HepG2 (cell line): ENCODE data around the gene VAMP2. TPM values are rescaled to one million over a fixed set of nuclear protein-coding genes. Genes with fewer than 3 reads are reported as not detected.
A peak's percentile ranks its signal among the peaks of the same experiment; 100 is the strongest.

ENCODE experiments used
- HMG20A ChIP-seq: IDR thresholded peaks from 2 replicates; pipeline ENCODE4 v1.6.1; 2016; ENCODE audit warnings: borderline replicate concordance
- HNRNPUL1 ChIP-seq: fragments of 200-400 bp; formaldehyde crosslinking; IDR thresholded peaks from 2 replicates; pipeline ENCODE4 v1.6.1; 2017; ENCODE audit warnings: low read depth, mild to moderate bottlenecking, low read length, moderate library complexity
- ISX ChIP-seq: sonication (generic); formaldehyde crosslinking; conservative IDR thresholded peaks from 2 replicates; pipeline ENCODE4 v1.5.0; 2020; ENCODE audit warnings: missing genetic modification reagents
- KLF11 ChIP-seq: IDR thresholded peaks from 2 replicates; pipeline ENCODE4 v1.6.1; 2016; ENCODE audit warnings: missing compliant biosample characterization
- SNAPC4 ChIP-seq: sonication (generic); formaldehyde crosslinking; IDR thresholded peaks from 2 replicates; pipeline ENCODE4 v1.4.0; 2020; ENCODE audit warnings: mild to moderate bottlenecking, missing genetic modification reagents
- ZNF318 ChIP-seq: sonication (generic); formaldehyde crosslinking; IDR thresholded peaks from 2 replicates; pipeline ENCODE4 v1.4.0; 2020; ENCODE audit warnings: mild to moderate bottlenecking, missing genetic modification reagents
- ZNF569 ChIP-seq: sonication (generic); formaldehyde crosslinking; IDR thresholded peaks from 2 replicates; pipeline ENCODE4 v1.5.0; 2020; ENCODE audit warnings: mild to moderate bottlenecking, missing genetic modification reagents, moderate library complexity, borderline replicate concordance
- ZNF703 ChIP-seq: sonication (generic); formaldehyde crosslinking; IDR thresholded peaks from 2 replicates; pipeline ENCODE4 v1.5.1; 2020; ENCODE audit warnings: missing genetic modification reagents, mild to moderate bottlenecking, moderate library complexity, borderline replicate concordance
- polyA plus RNA-seq, 8 experiments: library from polyadenylated mRNA; depleted of rRNA in 3 of 8; stranded (reverse) in 7 of 8; unstranded in 1 of 8; fragments of >200 nt; fragmentation: Illumina TruSeq in 4 of 8; extraction: Trizol in 4 of 8; gene quantifications; 2 replicates each; pipeline versions ENCODE4 v1.2.1 to v1.2.3, GENCODE V29; 2011 to 2016; ENCODE audit warnings: low read depth in 4 of 8, missing spikeins in 1 of 8, mixed read lengths in 1 of 8; ENCODE audit not compliant: insufficient read depth in 1 of 8
- total RNA-seq, 5 experiments: library from RNA; depleted of rRNA; stranded (reverse); fragments of >200 nt; fragmentation: Illumina TruSeq; extraction: Trizol; gene quantifications; 2 replicates each; pipeline ENCODE4 v1.2.3, GENCODE V29; 2016; ENCODE audit warnings: low read depth in 1 of 5
- TF ChIP-seq, protein P1 (sequence below): IDR thresholded peaks from 2 replicates; pipeline ENCODE4 v1.6.1; 2016; ENCODE audit warnings: mild to moderate bottlenecking, missing biosample characterization, missing genetic modification reagents
- TF ChIP-seq, protein P2 (sequence below): sonication (generic); formaldehyde crosslinking; conservative IDR thresholded peaks from 2 replicates; pipeline ENCODE4 v1.8.0; 2022; ENCODE audit warnings: mild to moderate bottlenecking, moderate library complexity, missing genetic modification reagents

The VAMP2 gene
- total and polyA plus RNA-seq, 2 of the 13 experiments (the other 11 are each of a cell fraction or from before 2014, with no cell fraction given) = 3.9 to 17.2 TPM

DNA sequence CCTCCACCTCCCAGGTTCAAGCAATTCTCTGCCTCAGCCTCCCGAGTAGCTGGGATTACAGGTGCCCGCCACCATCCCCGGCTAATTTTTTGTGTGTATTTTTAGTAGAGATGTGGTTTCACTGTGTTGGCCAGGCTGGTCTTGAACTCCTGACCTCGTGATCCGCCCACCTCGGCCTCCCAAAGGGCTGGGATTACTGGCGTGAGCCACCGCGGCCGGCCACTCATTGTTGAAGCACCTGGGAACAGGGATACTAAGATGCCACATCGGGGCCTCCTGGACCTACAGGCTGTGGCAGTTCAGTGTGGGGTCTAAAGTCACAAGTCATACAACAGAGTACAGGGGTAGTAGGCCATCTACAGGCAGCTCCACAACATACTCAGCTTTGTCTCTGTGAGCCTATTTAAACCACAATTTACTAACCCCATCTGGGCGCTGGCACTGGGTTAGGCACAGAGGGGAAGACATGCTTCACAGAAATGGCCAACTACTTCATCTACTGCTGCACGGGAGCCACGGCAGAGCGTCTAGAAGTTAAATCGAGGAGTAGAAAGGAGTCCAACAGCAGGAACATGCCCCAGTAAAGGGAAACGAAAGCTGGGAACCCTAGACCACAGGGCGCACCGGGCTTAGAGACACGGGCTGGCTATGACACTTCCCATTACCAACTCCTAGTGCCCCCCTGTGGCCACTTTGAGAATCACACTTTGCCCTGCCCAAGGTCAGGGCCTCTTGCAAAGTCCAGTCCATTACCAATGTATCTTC is 4.3 kb downstream of the VAMP2 start (continued):
- TF ChIP-seq SNAPC4 (no peak), KLF11 (no peak), ZNF569 (CRISPR knock-in tag) (no peak), HNRNPUL1 (no peak), HMG20A (CRISPR knock-in tag) (no peak), ISX (no peak), ZNF318 (CRISPR knock-in tag) (no peak), ZNF703 (CRISPR knock-in tag) (0 out of 2 replicates have a peak, but pooled peaks have one; percentile 34)
- TF ChIP-seq, protein P1, sequence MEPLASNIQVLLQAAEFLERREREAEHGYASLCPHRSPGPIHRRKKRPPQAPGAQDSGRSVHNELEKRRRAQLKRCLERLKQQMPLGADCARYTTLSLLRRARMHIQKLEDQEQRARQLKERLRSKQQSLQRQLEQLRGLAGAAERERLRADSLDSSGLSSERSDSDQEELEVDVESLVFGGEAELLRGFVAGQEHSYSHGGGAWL (CRISPR knock-in tag) = no peak
- TF ChIP-seq, protein P2, sequence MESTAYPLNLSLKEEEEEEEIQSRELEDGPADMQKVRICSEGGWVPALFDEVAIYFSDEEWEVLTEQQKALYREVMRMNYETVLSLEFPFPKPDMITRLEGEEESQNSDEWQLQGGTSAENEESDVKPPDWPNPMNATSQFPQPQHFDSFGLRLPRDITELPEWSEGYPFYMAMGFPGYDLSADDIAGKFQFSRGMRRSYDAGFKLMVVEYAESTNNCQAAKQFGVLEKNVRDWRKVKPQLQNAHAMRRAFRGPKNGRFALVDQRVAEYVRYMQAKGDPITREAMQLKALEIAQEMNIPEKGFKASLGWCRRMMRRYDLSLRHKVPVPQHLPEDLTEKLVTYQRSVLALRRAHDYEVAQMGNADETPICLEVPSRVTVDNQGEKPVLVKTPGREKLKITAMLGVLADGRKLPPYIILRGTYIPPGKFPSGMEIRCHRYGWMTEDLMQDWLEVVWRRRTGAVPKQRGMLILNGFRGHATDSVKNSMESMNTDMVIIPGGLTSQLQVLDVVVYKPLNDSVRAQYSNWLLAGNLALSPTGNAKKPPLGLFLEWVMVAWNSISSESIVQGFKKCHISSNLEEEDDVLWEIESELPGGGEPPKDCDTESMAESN = no peak
